DMS53 treated with DMSO at 0.1 percent for 48 hours (cell line): Measurements from ENCODE around the gene SCT.

Experiments used
- DNase-seq: peaks from one replicate; lab custom pipeline; 2025; ENCODE audit not compliant: unreplicated experiment; lab: John Stamatoyannopoulos, UW

Gene SCT

GRCh38 chr11:623349-623869 is 3.6 kb downstream of the SCT start:
- no peak for DNase-seq

- DNase-seq: no peak
Measured at GRCh38 chr11:621838-622237, 5.1 kb downstream of the SCT start.

GRCh38 chr11:620935-621814 is 5.8 kb downstream of the SCT start:
- DNase-seq: no peak

- no peak for DNase-seq
Measured at GRCh38 chr11:620201-620600, 6.8 kb downstream of the SCT start.

GRCh38 chr11:619628-620050 is 7.3 kb downstream of the SCT start:
- DNase-seq: no peak

GRCh38 chr11:618856-619627 is 7.9 kb downstream of the SCT start:
- DNase-seq: no peak

- no peak for DNase-seq
Measured at GRCh38 chr11:617912-618682, 8.9 kb downstream of the SCT start.

- no peak for DNase-seq
Measured at GRCh38 chr11:617199-617911, 9.6 kb downstream of the SCT start.

GRCh38 chr11:616320-617198 is 10.4 kb downstream of the SCT start:
- DNase-seq: no peak

GRCh38 chr11:615504-616319 is 11.3 kb downstream of the SCT start, which contains the start of gene IRF7:
Gene IRF7 (minus strand): TSS chr11:615950. CDS start chr11:615364, 586 bp downstream.
- peak; percentile 96 for DNase-seq

- no peak for DNase-seq
Measured at GRCh38 chr11:614623-615503, 12.1 kb downstream of the SCT start.

GRCh38 chr11:614021-614622 is 12.9 kb downstream of the SCT start:
- no peak for DNase-seq

- peak; percentile 63 for DNase-seq
Measured at GRCh38 chr11:613369-613968, 13.5 kb downstream of the SCT start.

- DNase-seq: no peak
Measured at GRCh38 chr11:612961-613300, 14.1 kb downstream of the SCT start.

GRCh38 chr11:612201-612960 is 14.6 kb downstream of the SCT start:
- peak; percentile 61 for DNase-seq
